Skeletal muscle cell (primary cell): ENCODE measurements around the gene RAD51B.
A peak's percentile ranks its signal among the peaks of the same experiment; 100 is the strongest.

Source experiments
- DNase-seq: peaks from one replicate; pipeline ENCODE4 v3.0.0-alpha.2; 2010; ENCODE audit warnings: low read depth
- H3K4me3 ChIP-seq: 2 replicates; pipeline ENCODE4 v1.5.1; 2011; ENCODE audit warnings: low read depth, mild to moderate bottlenecking, control low read depth, low read length, moderate library complexity

Gene RAD51B

DNA sequence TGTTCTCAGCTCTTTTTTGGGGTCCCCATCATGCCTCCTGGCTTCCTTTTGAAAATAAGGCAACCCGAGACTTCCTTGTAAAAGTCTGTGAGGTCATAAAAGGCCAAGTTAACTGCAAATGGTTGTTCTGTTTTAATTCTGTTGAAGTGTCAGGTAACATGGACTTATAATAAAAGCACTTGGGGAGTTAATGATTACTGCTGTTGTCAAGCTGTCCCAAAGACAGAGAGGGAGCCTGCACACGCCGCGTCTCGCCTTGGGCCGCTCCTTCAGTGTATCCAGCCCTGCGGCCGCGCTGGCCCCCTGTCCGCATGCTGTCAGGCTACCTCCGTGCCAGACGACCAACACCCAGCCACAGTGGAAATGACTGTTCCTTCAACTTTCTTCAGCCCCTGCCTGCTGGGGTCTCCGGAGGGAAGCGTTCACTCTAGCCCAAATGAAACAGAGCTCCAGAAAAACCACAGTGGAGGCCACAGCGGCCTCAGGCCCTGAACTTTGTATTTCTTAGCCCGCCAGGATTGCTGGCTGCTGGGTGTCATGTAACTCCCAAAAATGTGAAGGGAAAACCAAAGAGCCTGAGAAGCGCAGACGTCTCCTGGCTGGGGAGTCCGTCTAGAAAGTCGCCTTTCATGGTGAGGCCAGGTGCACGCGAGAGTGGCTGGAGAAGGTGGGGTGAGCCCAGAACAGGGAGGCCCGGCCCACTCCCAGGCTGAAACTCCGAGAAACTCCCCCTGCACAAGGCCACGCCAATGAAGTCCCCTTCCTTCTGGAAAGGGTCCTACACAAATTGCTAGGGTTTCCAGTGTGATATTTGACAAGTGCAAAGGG is 784.2 kb downstream of the RAD51B start:
- DNase-seq, result no peak
- H3K4me3 ChIP-seq, result no peak overlapping the region

DNA sequence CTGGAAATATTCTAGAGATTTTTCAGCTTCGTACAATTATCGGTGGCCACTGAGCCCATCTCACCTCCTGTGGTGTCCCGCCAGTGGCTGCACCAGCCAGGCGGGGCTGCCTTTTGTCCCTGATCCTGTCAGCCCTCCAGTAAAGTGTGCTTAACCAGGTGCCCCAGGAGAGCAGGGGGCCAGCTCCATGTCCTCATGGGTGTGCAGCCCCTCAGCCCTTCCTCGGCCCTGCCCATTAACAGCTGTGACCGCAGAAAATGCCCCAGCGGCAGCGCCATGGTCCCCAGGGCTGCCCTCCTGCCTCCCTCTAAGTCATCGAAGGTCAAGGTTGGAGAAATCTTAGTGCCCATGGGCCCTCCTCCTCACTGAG is 784.8 kb downstream of the RAD51B start:
- DNase-seq, result no peak
- H3K4me3 ChIP-seq, result no peak overlapping the region

DNA sequence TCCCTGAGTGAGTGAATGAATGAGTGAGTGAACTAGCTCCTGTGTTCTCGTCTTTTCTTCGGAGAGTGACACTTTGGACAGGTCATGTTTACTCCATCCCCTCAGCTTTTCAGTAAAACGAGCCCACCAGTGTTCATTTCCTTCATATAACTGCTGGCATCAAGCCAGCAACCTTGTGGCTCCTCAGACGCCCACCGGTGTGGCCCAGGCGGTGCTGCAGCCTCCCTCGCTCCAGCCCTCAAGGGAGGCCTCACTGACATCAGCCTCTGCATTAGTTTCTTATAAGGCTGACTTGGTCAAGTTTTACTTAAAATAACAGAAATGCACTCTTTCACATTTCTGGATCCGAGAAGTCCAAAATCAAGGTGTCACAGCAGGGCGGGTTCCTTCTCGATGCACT is 785.2 kb downstream of the RAD51B start:
- no peak overlapping the region for H3K4me3 ChIP-seq
- DNase-seq, result no peak

DNA sequence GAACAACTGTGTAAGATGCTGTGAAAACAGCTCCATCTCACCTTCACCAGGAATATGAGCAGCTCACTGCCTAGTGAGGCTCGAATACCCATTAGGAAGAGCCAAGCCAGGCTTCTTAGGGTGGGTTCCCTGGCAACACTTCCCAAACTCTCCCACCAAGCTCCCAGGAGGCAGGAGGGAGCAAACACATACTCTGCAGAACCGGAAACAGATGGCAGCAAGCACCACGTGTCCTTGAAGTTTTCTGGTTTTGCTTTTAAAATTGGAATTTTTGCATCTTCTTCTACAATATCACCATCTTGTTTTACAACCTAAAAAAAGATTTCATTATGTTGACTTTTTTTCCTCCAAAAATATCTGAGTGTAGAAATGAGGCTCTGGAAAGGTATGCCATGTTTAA is 786.6 kb downstream of the RAD51B start:
- H3K4me3 ChIP-seq, result no peak overlapping the region
- DNase-seq, result no peak

DNA sequence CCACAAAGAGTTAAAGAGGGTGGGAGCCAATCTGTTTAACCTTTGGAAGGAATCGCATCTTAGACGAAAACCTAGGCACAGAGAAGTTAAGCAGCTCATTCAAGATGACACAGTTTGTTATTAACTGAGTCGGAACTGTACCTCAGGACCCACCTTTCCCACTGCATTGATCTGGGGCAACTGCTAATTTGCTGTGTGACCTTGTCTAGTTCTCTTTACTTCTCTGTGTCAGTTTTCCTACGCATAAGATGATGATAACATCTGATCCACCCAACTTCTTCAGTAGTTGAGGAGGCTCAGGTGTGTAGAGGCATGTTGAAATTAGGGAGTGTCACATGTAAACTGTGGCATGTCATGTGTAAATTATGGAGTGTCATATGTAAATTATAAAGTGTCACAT is 787.1 kb downstream of the RAD51B start:
- H3K4me3 ChIP-seq, result no peak overlapping the region
- no peak for DNase-seq

DNA sequence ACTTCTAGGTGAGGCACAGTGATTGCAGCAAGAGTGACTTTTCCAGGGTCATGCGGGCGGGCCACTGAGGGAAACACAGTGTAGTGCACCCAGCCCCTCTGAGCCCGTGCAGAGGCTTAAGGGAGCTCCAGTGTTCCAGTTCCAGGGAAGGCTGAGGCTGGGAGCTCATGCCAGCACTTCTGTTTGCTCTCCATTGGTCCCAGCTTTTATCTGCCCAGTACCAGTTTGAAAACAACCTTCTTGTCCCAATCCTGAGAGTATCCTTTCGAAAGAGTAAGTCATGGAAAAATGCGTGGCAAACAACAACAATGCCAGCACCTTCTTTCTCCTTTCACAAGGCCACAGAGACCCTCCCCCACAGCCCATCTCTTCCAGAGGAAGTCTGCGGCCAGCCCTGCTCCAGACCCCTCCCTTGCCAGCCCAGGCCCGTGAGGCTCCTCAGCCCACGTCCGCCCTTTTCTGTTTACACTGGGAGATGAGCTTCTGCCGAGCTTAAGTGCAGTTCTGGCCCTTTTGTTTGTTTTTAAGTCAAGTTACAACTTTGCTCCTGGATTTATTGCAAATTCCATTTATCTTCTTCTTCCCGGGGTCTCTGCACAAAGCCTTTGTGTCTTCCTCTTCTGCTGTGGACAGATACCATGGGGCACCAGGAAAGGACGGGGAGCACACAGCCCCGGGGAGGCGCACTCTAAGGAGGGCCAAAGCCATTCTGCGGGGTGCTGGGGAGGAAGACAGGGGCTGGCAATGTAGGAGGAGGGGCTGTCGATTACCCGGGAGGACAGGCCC is 787.7 kb downstream of the RAD51B start:
- H3K4me3 ChIP-seq, result no peak overlapping the region
- DNase-seq, result no peak

DNA sequence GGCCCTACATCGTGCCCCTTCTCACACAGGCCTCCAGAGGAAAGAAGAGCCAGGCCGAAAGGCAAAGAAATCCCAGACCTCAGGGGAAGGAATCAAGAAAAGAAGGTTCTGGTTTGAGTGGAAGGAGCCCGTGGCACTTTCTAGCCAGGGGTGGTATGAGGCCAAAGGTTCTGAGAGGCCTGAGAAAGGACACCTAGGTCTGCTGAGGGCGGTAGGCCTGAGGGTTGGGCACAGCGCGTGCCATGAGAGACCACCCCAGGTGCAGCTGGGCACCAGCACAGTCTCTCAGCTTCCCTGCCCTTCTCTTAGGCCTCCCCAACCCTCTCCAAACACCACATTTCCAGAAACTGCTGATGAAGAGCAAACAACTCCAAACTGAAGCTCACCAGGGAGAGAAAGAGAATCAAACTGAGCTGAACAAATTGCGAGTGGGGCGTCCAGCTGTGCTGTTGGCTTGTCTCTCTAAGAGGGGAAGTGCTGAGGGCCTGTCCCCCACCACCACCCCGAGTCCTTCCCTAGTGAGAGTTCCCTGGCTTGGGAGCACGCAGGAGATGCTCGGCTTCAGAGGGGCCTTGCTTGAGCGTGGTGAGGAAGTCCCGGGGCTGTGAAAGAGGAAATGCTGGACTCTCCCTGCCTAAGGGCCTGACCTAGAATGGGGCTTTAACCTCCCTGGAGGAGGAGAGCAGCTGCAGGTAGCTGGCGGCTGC is 788.4 kb downstream of the RAD51B start:
- DNase-seq, result no peak
- no peak overlapping the region for H3K4me3 ChIP-seq

DNA sequence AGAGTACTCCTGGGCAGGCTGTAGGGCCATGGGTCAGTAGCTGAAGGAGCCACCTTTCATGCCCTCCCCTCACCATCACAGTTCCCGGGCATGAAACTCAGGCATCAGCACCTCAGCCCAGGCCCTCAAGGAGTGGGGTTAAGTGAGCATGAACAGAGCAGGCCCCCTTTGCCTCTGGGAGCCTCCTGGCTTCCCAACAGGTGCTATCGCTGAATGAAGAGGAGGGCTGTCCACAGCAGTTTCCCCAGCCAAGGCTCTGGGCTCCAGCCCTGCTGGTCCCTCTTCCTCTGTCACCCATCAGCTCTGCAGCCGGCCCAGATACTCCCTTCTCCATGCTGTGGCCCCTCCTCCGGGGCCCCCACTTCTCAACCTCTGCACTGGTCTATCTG is 789.0 kb downstream of the RAD51B start:
- H3K4me3 ChIP-seq, result no peak overlapping the region
- no peak for DNase-seq

DNA sequence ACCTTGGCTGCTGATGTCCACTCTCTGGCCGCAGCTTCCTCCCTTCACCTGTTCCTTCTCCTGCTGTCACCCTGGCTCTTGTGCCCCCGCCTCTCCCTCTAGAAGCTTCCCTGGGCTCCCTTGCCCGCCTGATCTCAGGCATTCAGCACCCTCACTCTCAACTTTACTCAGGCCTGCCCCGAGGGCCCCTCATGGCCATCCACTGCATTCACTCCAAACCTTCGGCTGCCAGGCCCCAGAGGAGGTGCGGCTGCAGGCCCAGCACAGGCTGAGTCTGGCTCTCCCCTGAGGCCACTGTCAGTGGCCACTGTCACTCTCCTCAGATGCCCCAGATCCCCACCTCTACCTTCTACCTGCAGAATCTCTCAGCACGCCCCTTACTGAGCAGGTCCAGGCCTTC is 789.4 kb downstream of the RAD51B start:
- H3K4me3 ChIP-seq, result no peak overlapping the region
- no peak for DNase-seq

DNA sequence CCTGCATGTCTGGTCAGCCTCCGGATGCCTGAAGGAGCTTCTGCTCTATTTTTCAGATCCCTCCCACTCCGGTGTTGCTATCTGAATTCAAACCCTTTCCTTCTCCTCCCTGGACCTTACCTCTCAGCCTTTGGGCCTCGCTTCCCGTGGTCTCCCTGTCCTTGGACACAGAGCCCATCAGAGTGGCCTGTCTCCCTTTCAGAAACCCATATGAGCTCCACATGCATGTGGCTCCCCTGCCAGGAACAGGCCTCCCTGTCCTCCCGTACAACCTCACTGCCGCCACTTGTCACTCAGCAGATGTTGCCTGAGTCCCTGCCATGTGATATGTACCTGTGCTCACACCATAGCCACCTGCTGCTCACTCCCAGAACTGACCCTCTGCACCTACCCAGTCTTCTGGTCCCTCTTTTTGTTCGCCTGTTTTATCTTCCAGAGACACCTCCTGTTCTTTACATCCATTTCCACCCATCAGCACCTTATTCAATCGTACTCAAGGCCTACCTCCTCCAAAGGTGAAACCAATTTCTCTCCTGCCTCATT is 790.7 kb downstream of the RAD51B start:
- no peak for DNase-seq
- no peak overlapping the region for H3K4me3 ChIP-seq

DNA sequence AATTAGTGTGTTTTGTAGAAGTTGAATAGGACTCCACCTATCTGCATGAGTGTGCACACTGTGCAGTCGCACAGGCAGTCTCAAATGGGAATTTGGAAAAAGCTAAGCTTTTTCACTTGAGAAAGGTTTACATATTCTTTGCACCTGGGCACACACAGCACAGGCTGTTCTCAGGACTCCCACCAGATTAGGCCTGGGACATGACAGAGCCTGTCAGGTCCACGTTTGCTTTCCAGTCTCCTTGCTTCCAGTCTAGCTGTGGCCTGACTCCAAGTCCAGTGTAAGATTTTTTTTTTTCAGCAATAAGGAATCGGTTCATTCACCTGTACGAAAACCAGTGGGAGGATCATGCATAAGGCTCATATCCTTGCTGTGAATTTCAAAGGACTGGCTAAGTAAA is 792.0 kb downstream of the RAD51B start:
- no peak for DNase-seq
- H3K4me3 ChIP-seq, result no peak overlapping the region

DNA sequence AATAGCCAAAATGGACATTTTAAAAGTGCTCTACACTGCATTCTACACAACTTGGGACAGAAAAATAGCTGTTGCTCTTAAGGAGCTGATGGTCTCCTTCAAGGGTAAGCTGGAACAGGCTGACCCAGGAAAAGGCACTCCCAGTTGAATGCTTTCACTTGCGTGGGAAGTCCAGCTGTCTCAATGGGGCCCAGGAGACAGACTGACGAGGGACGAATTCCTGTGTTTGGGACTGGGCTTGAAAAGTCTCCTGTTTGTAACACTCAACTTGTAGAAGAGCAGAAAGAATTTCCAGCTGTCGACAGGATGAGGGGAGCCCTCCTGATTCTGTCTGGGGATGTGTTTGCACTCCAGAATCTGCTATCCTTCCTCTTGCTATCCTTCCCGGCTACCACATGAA is 792.5 kb downstream of the RAD51B start:
- H3K4me3 ChIP-seq, result no peak overlapping the region
- DNase-seq, result no peak

DNA sequence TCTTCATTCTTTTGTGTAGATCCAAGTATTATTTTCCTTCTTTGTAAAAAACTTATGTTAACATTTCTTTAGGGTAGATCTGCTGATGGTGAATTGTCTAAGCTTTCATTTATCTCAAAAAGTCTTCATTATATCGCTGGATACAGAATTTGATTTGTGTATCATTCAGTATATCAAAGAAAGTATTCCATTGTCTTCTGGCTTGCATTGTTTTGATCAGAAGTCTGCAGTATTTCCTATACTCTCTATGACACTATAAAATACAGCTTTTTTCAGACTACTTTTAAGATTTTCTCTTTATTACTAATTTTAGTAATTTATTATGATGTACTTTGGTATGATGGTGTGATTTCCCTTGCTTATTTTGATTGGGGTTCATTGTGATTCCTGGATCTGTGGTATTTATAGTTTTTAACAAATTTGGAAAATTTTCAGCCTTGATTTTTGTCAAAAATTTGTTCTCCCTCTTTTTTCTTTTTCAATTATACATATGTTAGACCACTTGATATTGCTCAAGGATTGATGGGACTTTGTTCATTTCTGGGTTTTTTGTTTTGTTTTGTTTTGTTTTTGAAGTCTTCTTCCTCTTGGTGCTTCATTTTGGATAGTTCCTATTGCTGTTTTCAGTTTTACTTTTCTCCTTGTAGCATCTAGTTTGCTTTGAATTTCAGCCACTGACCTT is 796.8 kb downstream of the RAD51B start:
- no peak overlapping the region for H3K4me3 ChIP-seq
- DNase-seq, result no peak

DNA sequence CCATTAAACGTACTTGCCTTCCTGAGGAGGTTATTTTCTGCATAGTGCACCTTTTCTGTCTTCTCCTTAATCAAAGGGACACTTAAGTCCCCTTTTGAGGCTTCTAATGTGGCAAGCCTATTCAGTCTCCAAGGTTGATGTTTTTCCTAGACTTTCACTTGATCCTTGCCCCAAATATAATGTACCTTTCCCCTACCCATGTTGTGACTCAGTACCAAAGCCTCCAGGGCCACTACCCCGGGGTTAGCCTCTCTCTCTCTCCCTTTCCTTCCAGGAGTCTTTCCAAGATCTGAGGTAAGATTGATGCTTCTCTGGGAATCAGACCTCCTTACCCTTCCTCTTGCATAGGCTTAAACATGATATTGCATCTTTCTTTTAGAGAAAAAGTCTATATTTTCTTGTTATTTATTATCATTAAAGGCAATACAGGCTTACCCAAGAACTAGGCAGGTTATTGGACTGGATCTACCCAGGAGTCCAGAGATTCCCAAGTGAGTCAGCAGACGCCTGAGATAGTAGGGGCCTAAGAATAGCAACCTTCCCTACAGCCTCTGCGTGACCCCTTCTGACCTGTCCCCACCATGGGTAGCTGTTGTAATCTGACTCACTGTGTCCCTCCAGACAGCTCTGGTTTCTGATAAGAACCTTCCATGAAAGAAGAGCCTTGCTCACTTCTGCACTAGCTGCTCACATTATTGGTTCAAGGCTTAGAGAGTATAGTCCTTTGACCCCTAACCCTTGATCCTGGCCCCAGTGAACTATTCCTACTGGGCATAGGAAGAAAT is 800.4 kb downstream of the RAD51B start:
- DNase-seq, result no peak
- no peak overlapping the region for H3K4me3 ChIP-seq

DNA sequence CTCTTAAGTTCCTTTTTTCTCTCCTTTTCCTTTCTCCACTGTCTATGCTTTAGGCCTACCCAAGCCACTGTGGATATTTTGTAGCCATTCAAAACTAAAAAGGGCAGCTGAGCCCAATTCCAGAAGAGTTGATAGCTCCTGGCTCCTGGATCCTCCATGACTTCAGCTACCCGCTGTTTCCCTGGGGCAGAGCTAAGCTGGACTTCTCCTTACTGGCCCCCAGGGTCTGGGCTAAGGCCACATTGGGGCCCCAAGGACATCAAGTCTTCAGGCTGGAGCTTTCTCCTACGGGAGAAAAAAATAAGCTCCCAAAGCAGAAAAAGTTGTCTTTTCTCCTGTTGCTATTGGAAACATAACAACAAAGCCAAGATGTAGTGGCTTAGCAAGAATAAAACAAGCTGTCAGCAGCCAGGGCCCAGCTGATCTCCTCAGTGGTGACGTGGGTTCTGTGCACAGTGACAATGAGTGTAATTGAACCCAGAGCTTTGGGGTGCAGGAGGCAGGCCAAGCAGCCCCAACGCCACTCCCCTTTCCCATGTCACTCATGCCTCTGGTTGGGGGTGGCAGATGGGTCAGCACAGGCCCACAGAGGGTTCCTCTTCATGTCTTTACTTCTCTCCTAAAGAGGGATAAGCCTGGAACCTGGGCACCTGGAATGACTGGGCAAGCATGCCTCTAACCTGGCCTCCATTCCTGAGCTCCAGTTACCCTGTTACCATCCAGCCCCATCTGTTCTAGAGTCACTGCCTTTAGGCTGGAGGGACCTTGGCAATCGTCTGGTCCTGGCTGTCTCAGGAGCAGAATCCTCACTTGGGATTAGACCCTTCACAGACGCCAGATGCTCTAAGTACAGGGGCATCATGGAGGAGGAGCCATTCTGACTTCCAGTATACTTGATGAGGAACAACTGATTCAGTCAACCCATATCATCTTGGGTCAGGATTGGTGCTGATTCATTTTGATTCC is 802.1 kb downstream of the RAD51B start:
- peak; percentile 59 for DNase-seq
- no peak overlapping the region for H3K4me3 ChIP-seq

DNA sequence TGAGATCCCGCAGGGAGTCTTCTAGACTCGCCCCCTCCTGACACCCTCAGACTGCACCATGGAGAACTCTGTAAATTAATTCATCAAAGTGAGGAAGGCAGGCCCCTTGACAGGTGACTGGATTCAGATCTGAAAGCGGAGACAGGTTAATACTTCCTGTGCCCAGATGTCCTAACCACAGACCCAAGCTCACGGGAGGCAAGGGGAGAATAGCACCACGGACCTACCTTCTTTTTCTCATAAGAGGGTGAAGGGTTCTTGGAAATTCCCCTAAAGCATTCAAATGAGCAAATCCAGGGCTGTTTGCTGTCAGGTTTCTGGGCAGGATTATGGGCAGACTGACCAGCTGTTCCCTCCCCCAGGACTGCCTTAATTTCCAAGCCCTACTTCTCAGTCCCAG is 803.3 kb downstream of the RAD51B start:
- DNase-seq, result no peak

DNA sequence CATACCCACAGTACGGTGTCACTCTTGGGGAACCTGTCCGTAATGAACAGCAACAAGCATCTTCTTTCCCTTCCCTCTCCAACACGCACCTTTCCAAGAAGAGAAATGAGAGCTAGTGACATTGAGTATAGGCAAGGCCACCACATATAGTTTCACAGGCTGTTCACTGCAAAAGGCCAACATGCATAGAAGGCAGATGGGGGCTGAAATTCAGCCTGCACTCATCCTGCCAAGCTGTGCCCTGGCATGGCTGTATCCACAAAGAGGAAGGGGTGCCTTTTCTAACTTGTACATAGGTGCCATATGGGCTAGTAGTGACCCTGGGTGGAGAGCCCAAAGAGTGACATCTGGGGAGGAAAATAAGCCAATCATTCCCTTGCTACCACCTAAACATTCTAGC is 803.7 kb downstream of the RAD51B start:
- DNase-seq, result no peak
- H3K4me3 ChIP-seq, result no peak overlapping the region

More for the DNA sequence above, 803.3 kb downstream of the RAD51B start:
- no peak overlapping the region for H3K4me3 ChIP-seq

DNA sequence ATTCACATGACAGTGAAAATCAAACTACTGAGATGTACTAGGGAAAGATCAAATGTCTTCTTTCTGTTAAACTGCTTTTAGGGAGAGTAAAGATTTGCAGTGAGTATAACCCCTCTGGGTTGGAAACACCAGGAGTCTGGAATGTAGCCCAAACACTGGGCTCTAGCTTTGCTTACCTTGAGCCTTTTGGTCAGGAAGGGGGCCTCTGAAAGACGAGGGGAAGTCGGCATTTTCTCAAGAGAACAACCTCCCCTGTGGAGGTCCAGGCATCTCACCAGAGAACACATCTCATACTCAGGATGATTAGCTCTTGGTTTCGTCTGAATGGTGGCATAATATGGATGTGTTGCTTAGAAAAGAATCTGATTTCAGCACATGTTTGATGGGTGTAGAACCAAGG is 804.2 kb downstream of the RAD51B start:
- DNase-seq, result no peak
- no peak overlapping the region for H3K4me3 ChIP-seq
